Middle frontal gyrus (tissue), 1 donor: ENCODE measurements around the gene PGP.

Experiments
- DNase-seq: peaks from one replicate; pipeline ENCODE4 v3.0.0-alpha.2; 2015; ENCODE audit warnings: low spot score; ENCODE audit errors: extremely low spot score

The PGP gene

GRCh38 chr16:2166263-2167067 lies 48.2 kb downstream of the PGP start:
- no peak for DNase-seq

DNA sequence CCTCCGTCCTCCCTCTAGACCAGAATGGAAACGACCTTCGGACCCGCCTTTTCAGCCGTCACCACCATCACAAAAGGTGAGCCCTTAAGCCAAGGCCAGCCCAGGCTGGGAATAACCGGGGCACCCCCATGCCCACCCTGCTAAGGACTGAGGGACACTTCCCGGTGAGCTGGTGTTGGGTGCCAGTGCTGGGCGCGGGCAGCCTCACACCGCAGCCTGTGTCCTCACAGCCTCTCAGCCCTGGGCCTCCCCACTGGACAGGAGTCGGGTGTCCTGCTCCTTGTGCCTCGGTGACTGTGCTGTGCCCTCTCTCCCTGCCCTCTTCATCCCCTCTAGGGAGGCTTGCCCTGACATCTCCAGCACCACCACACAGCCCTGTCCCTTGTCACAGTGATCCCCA lies 48.8 kb downstream of the PGP start:
- no peak for DNase-seq

- no peak for DNase-seq
These were observed 51.3 kb downstream of the PGP start for GRCh38 chr16:2163211-2163881.

DNA sequence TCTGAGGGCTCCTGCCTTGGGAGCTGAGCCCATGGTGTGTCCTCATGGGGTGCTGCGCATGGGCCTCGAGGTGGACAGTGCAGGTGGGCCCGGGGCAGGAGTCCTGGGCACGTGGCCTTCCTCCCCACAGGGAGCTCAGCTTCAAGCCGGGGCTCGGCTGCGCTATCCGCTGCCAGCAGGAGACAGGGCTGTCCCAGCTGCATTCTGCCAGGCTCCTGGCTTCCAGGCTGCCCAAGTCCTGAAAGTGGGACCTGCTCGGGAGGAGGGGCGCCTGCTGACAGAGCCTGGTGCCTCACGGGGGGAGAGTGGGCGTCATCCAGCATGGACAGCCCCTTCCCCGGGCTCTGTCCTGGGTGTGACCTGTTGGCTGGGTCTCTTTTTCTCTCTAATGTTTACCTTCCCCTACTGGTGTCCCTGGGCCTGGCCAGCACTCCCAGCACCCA lies 51.9 kb downstream of the PGP start:
- no peak for DNase-seq

DNA sequence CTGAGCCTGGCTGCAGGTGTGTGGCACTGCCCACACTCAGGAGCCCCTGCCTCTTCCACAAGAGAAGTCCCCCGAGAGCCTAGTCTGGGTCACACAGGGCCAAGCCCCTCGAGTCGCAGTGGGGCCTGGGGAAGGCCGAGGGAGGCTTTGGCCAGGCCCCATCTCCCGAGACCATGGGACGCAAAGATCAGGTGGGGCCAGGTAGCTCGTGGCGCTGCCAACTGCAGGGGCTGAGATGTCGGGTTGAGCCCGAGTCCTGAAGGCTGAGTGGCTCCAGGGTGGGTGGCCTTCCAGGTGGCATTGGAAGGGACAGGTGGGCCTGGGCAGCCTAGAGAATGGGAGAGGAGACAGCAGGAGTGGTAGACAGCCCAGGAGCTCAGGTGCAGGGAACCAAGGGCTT lies 52.7 kb downstream of the PGP start:
- DNase-seq, result no peak
